Testis (tissue), 3 donors: ENCODE measurements around the gene AGXT2. TPM values are rescaled to one million over a fixed set of nuclear protein-coding genes. Genes with fewer than 3 reads are reported as not detected.
"Not testable (repeated sequence)": the region's sequence is repeated elsewhere in the genome, so short reads cannot be mapped to it uniquely, and the experiment has no call there.

Experiments used
- DNase-seq: peaks from one replicate; pipeline ENCODE4 v3.0.0-alpha.2; 2019
- H3K27ac ChIP-seq, 2 donors: fragments of 200-600 bp; sonication (generic); one replicate each; pipeline ENCODE4 v1.5.1; 2019
- H3K27me3 ChIP-seq: fragments of 200-600 bp; sonication (generic); one replicate; pipeline ENCODE4 v1.5.1; 2019
- H3K36me3 ChIP-seq: fragments of 200-600 bp; sonication (generic); one replicate; pipeline ENCODE4 v1.5.1; 2017; ENCODE audit warnings: low read depth; ENCODE audit errors: missing control alignments
- H3K4me1 ChIP-seq: fragments of 200-600 bp; sonication (generic); one replicate; pipeline ENCODE4 v1.5.1; 2019
- H3K4me3 ChIP-seq, 2 donors: fragments of 200-600 bp; sonication (generic); one replicate each; pipeline ENCODE4 v1.5.1; 2017 to 2019
- H3K9me3 ChIP-seq: fragments of 200-600 bp; sonication (generic); one replicate; pipeline ENCODE4 v1.5.1; 2017
- CTCF ChIP-seq, 3 experiments: fragments of 450-650 bp in 2 of 3; fragments of 200-600 bp in 1 of 3; sonication (generic) in 1 of 3; IDR thresholded peaks; one replicate each; pipeline ENCODE4 v1.5.1; 2016 to 2019; ENCODE audit warnings: antibody characterized with exemption in 3 of 3, mild to moderate bottlenecking in 2 of 3, moderate library complexity in 1 of 3
- POLR2A ChIP-seq: fragments of 450-650 bp; IDR thresholded peaks from one replicate; pipeline ENCODE4 v1.6.1; 2017; ENCODE audit warnings: antibody characterized with exemption, mild to moderate bottlenecking, moderate library complexity
- WGBS, 2 donors: methylation state at CpG; one replicate each; pipeline ENCODE4 v1.1.5; 2018; 5-methylcytosine and 5-hydroxymethylcytosine counted together
- intact Hi-C: fragments of 100-400 bp; cut with DNase I; formaldehyde crosslinking; loops from one replicate; pipeline ENCODE4 v1.15.1; 2023; ENCODE audit warnings: low total_unique reads
- polyA plus RNA-seq: library from polyadenylated mRNA; stranded (reverse); fragments of 350-450 nt; fragmentation: Illumina TruSeq; extraction: RNeasy Lipid Tissue Mini Kit (QIAGEN cat#74804); gene quantifications from one replicate; pipeline ENCODE4 v1.2.3, GENCODE V29; 2014; ENCODE audit warnings: low read depth, low replicate concordance; ENCODE audit not compliant: insufficient read depth
- total RNA-seq, 2 donors: library from RNA; depleted of rRNA; stranded (reverse); fragments of >200 nt; gene quantifications; one replicate each; pipeline ENCODE4 v1.2.3, GENCODE V29; 2016

The AGXT2 gene
- total and polyA plus RNA-seq, 3 donors from 2014 or later: 0.25 TPM; not detected in 2

GRCh38 chr5:34977934-34978613 lies 69.7 kb downstream of the AGXT2 start:
- no peak overlapping the region for H3K4me3 ChIP-seq
- H3K9me3 ChIP-seq: no peaks in the 10 kb centered on the region
- no peak for TF ChIP-seq CTCF (IDR thresholded peaks at IDR 0.05)
- no peak for TF ChIP-seq POLR2A
- intact Hi-C loops: no loop called here
- H3K36me3 ChIP-seq: no peaks in the 10 kb centered on the region
- 44 to 91% methylated on average over 1 to 2 of the region's 2 CpGs for WGBS, 2 donors
- DNase-seq: no peak
- no peaks in the 10 kb centered on the region for H3K27me3 ChIP-seq
- no peaks in the 10 kb centered on the region for H3K4me1 ChIP-seq
- no peak overlapping the region for H3K27ac ChIP-seq

- Histone ChIP-seq H3K4me3 (no peak overlapping the region), H3K9me3 (no peaks in the 10 kb centered on the region), H3K4me1 (no peaks in the 10 kb centered on the region), H3K27me3 (no peaks in the 10 kb centered on the region), H3K36me3 (no peaks in the 10 kb centered on the region), H3K27ac (no peak overlapping the region)
- 88 to 90% methylated on average over 5 of the region's 5 CpGs for WGBS, 2 donors
- no peak for DNase-seq
- intact Hi-C loops: no loop called here
- TF ChIP-seq CTCF (IDR thresholded peaks at IDR 0.05): no peak
- TF ChIP-seq POLR2A: no peak
Observed at GRCh38 chr5:34976347-34976746, 71.4 kb downstream of the AGXT2 start.

GRCh38 chr5:34971655-34972054 lies 76.1 kb downstream of the AGXT2 start:
- DNase-seq, H3K9me3 ChIP-seq, H3K27me3 ChIP-seq, intact Hi-C loops, H3K36me3 ChIP-seq, H3K4me3 ChIP-seq, H3K27ac ChIP-seq, H3K4me1 ChIP-seq: not testable (repeated sequence)
- WGBS, 2 donors: 89 to 90% methylated on average over 2 to 3 of the region's 4 CpGs

- no peaks in the 10 kb centered on the region for H3K9me3 ChIP-seq
- WGBS, 2 donors: 69 to 82% methylated on average over 1 of the region's 1 CpG
- no peak for TF ChIP-seq POLR2A
- TF ChIP-seq CTCF (IDR thresholded peaks at IDR 0.05): no peak
- intact Hi-C loops: no loop called here
- no peak for DNase-seq
- H3K4me1 ChIP-seq: no peaks in the 10 kb centered on the region
- H3K27ac ChIP-seq: no peak overlapping the region
- no peak overlapping the region for H3K4me3 ChIP-seq
- H3K36me3 ChIP-seq: no peaks in the 10 kb centered on the region
- H3K27me3 ChIP-seq: no peaks in the 10 kb centered on the region
Observed at GRCh38 chr5:34970552-34970951, 77.2 kb downstream of the AGXT2 start.

- intact Hi-C loops: no loop called here
- 98 to 100% methylated on average over 1 to 2 of the region's 2 CpGs for WGBS, 2 donors
- TF ChIP-seq CTCF (IDR thresholded peaks at IDR 0.05) (no peak), POLR2A (no peak)
- no peak overlapping the region for H3K4me3 ChIP-seq
- H3K36me3 ChIP-seq: no peaks in the 10 kb centered on the region
- no peak overlapping the region for H3K27ac ChIP-seq
- no peaks in the 10 kb centered on the region for H3K27me3 ChIP-seq
- no peaks in the 10 kb centered on the region for H3K4me1 ChIP-seq
- DNase-seq: no peak
- no peaks in the 10 kb centered on the region for H3K9me3 ChIP-seq
Observed at GRCh38 chr5:34968258-34968657, 79.5 kb downstream of the AGXT2 start.
